ENCODE results near the gene ABCB8. TPM values are rescaled to one million over a fixed set of nuclear protein-coding genes. Genes with fewer than 3 reads are reported as not detected.

ABCB8 gene
- total and polyA plus RNA-seq, 9 of the 15 experiments (the other 6 are each of a cell fraction or from before 2014, with no cell fraction given) = 7.6 to 106 (median 36.3) TPM

DNA sequence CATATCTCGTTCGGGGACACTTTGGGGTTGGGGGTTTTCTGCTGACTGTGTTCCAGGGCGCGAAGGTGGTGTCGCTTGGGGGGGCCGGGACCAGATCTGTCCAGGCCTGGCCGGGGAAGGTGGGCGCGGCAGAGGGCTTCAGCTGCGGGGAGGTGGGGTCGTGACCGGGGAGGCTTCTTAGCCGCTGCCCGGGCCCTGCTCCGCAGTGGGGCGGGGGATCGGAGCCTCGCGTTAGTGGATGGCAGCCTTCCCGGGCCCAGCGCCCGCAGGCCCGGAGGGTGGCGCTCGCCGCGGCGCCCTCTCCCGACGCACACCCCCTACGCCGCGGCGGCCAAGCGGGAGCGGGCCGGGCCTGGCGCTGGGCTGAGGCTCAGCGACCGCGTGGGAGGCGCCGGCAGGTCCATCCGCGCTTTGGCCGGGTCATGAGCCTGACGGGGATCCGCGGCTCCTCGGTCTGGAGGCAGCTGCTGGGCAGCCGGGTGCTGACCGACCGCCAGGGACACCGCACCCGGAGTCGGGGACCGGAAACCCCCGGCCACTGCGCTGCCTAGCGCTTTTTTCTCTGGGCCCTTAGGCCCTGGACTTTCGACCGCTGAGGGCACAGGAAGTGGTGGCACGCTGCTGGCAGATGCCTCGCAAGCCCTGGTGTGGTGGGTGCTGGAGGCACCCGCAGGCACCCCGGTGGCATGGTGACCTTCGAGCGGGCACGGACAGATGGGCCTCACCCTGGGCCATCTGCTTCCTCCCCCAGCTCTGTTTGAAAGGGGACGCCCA lies 59.2 kb downstream of the ABCB8 start (continued):
- TF ChIP-seq HNRNPLL (IDR thresholded peaks at IDR 0.05; ENCODE audit: low read depth, low read length, poor library complexity, severe bottlenecking) = peak; percentile 24
- TF ChIP-seq, protein P1, sequence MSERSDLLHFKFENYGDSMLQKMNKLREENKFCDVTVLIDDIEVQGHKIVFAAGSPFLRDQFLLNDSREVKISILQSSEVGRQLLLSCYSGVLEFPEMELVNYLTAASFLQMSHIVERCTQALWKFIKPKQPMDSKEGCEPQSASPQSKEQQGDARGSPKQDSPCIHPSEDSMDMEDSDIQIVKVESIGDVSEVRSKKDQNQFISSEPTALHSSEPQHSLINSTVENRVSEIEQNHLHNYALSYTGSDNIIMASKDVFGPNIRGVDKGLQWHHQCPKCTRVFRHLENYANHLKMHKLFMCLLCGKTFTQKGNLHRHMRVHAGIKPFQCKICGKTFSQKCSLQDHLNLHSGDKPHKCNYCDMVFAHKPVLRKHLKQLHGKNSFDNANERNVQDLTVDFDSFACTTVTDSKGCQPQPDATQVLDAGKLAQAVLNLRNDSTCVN (CRISPR knock-in tag; IDR thresholded peaks at IDR 0.05) = 0 out of 2 replicates have a peak, but pooled peaks have one; percentile 67
- TF ChIP-seq FOXK2 (conservative IDR thresholded peaks at IDR 0.05 in 1 of 2, IDR thresholded peaks at IDR 0.05 in 1 of 2; ENCODE audit: low read depth in 2 of 2) = no peak
- no peak; the same call in 1 of the 2 replicates for TF ChIP-seq ZNF263 (CRISPR knock-in tag; IDR thresholded peaks at IDR 0.05; ENCODE audit: borderline replicate concordance)
- peak; percentile 95 for TF ChIP-seq HNRNPL (IDR thresholded peaks at IDR 0.05; ENCODE audit: low read depth, low read length)
- no peak for TF ChIP-seq CBX3 (IDR thresholded peaks at IDR 0.05; ENCODE audit: borderline replicate concordance in 1 of 2, low read length in 2 of 2)
- 0 out of 2 replicates have a peak, but pooled peaks have one; percentile 2 for TF ChIP-seq SREBF1 (IDR thresholded peaks at IDR 0.05; ENCODE audit: borderline replicate concordance, low read depth, low read length)
- TF ChIP-seq NR4A1 (CRISPR knock-in tag; IDR thresholded peaks at IDR 0.05) = no peak; the same call in 1 of the 2 replicates
- peak; percentile 25; the same call in 1 of the 2 replicates for TF ChIP-seq NR4A1 (tag; IDR thresholded peaks at IDR 0.05)
- TF ChIP-seq PML (IDR thresholded peaks at IDR 0.05; ENCODE audit: low read length) = no peak
- no peak for TF ChIP-seq GTF2F1 (IDR thresholded peaks at IDR 0.05; ENCODE audit: low read depth, low read length)
- peak; percentile 34; the same call in 1 of the 2 replicates for TF ChIP-seq THAP12 (CRISPR knock-in tag; IDR thresholded peaks at IDR 0.05)
- TF ChIP-seq KHSRP (IDR thresholded peaks at IDR 0.05) = no peak
- no peak for TF ChIP-seq ZNF707 (CRISPR knock-in tag; conservative IDR thresholded peaks at IDR 0.05)
- TF ChIP-seq NELFE (IDR thresholded peaks at IDR 0.05; ENCODE audit: insufficient read depth, insufficient read length) = no peak
- TF ChIP-seq ZNF24 (IDR thresholded peaks at IDR 0.05) = peak; percentile 28; the same call in 1 of the 2 replicates

Measured in K562 (cell line).